Fibroblast of mammary gland (primary cell): ENCODE measurements around the gene ATXN7L3.
"Not testable (repeated sequence)": the region's sequence is repeated elsewhere in the genome, so short reads cannot be mapped to it uniquely, and the experiment has no call there.

Source experiments
- DNase-seq: peaks from one replicate; pipeline ENCODE4 v3.0.0-alpha.2; 2010; ENCODE audit warnings: low read depth
- H3K4me3 ChIP-seq: 2 replicates; pipeline ENCODE4 v1.5.1; 2011; ENCODE audit warnings: low read depth, mild to moderate bottlenecking, low read length, moderate library complexity; ENCODE audit not compliant: control insufficient read depth
- CTCF ChIP-seq: conservative IDR thresholded peaks from 2 replicates; pipeline ENCODE4 v1.5.1; 2011; ENCODE audit warnings: low read depth, low read length, inconsistent platforms; ENCODE audit not compliant: control insufficient read depth, insufficient read depth

Gene ATXN7L3

GRCh38 chr17:44155488-44155887 lies 44.2 kb downstream of the ATXN7L3 start:
- TF ChIP-seq CTCF, result no peak
- no peak for DNase-seq
- H3K4me3 ChIP-seq, result no peak overlapping the region

- no peak overlapping the region for H3K4me3 ChIP-seq
- TF ChIP-seq CTCF, result no peak
- DNase-seq, result no peak
Measured at GRCh38 chr17:44152875-44153274, 46.8 kb downstream of the ATXN7L3 start.

- TF ChIP-seq CTCF, result no peak
- DNase-seq, result no peak
- H3K4me3 ChIP-seq, result no peak overlapping the region
Measured at GRCh38 chr17:44149750-44150329, 49.8 kb downstream of the ATXN7L3 start.

GRCh38 chr17:44149066-44149465 lies 50.6 kb downstream of the ATXN7L3 start:
- DNase-seq, H3K4me3 ChIP-seq: not testable (repeated sequence)

- no peak for DNase-seq
- no peak for TF ChIP-seq CTCF
Measured at GRCh38 chr17:44147812-44148211, 51.9 kb downstream of the ATXN7L3 start.

GRCh38 chr17:44146375-44147346 lies 53.0 kb downstream of the ATXN7L3 start:
- TF ChIP-seq CTCF, result no peak
- no peak for DNase-seq
- no peak overlapping the region for H3K4me3 ChIP-seq

More at GRCh38 chr17:44147812-44148211, 51.9 kb downstream of the ATXN7L3 start:
- no peak overlapping the region for H3K4me3 ChIP-seq
